HG03066 (cell line): ENCODE results near the gene LCE7A.

Experiments used
- ATAC-seq: cut with Tn5 transposase; IDR thresholded peaks from one replicate; pipeline ENCODE4 v1.9.1; 2021; ENCODE audit warnings: low read depth; ENCODE audit not compliant: unreplicated experiment

The LCE7A gene

GRCh38 chr1:152859696-152860095, at the start of gene LCE7A:
LCE7A (plus strand) TSS chr1:152859996; CDS start chr1:152860698, 702 bp downstream.
- no peak for ATAC-seq

DNA sequence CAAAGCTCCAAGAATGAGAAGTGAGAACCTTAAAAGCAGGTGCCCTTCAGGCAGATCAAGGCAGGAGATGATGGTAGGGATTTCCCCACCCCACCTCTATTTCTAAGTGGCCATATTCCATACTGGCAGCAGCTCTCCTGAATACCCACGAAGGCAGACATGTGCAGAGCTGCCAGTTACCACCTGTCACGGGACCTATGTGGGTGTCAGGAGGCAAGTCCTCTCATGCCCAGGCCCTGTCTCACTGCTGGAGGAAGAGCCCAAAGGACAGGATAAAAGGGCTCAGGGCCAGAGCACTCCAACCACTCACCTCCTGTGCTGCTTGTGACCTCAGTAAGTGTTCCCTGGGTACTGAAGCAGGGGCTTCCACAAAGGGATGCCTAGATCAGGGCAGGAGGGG, 48.7 kb upstream of the LCE7A start:
- ATAC-seq: no peak

DNA sequence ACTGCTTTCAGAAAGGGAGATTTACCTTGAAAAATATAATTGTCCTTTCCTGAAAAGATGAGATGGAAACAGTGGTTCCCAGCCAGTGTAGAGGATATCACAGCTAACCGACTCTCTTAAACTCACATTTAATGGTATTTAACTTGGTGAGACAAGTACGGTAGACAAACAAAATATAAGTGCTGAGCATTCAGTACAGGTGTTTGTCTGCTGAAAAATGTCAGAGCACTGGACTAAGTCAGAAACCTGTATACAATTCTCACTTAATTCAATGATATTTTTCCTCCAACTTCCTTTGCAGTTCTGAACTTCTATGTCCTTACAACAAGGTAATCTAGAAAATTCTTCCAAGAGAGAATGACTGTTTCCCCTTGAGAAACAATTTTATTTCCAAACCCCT, 48.1 kb upstream of the LCE7A start, which contains the start of gene LCE1B:
Gene LCE1B, plus strand, starts transcription at position 301 of the 400 bp plus-strand sequence. CDS start 476 bp downstream, outside the sequence.
- ATAC-seq: no peak

- no peak for ATAC-seq
Measured at GRCh38 chr1:152817309-152817708, 42.5 kb upstream of the LCE7A start.

- no peak for ATAC-seq
Measured at GRCh38 chr1:152823294-152823693, 36.5 kb upstream of the LCE7A start.

DNA sequence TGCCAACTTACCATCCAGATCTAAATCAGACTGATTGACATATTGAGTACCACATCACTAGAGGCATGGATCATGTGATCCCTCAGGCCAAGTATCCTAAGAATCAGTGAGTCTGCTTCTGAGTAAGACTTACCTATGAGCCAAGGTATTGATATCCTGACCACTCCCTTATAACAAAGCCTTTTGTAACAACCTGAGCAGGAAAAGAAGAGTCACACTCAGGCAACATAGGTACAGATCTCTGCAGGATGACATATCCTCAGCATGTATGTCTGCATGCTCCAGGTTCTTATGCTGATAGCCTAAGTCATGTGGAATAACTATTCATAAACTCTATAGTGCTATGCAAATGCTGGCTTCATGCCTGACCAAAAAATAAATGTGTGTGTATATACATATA, 34.8 kb upstream of the LCE7A start:
- ATAC-seq: no peak

DNA sequence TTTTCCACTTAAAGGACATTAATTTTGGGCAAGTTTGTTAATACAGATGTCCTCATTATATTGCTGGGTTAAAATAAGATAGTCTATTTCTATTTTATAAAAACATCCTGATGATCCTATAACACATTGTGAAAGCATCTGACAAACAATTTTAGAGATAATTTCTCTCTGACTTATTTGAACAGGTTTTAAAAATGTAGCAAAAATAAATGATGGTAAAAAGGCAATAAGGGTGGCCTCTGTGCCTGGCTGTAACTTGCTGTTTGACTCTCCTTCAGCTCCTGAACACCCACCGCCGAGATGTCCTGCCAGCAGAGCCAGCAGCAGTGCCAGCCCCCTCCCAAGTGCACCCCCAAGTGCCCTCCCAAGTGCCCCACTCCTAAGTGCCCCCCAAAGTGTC, 32.6 kb upstream of the LCE7A start, which contains the start of gene LCE1A:
Gene LCE1A, plus strand, starts transcription at position 301 of the 400 bp plus-strand sequence. Its CDS starts 0 bp downstream, at position 301.
- no peak for ATAC-seq

- no peak for ATAC-seq
Measured at GRCh38 chr1:152836870-152837269, 22.9 kb upstream of the LCE7A start.

GRCh38 chr1:152842556-152842955, 17.2 kb upstream of the LCE7A start, which contains the start of gene LCE6A:
LCE6A (plus strand) TSS chr1:152842856; CDS start chr1:152843521, 665 bp downstream.
- ATAC-seq: no peak

DNA sequence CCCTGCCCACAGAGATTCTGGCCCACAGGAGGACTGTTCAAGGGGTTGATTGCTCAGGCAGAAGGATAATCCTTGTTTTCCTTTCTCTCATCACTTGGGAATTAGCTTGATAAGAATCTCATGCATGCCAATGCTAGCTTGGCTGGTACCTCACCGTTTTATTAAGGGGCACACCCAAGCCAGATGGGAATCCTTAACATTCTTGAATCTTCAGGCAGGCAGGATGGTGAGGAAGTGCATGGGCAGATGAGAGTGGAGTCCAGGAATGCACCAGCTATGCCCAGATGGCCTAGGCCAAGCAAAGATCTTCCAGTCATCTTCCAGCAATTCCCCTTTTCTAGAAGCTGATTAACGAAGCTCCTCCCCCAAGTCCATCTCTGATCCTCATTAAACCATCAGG, 4.1 kb upstream of the LCE7A start:
- no peak for ATAC-seq

DNA sequence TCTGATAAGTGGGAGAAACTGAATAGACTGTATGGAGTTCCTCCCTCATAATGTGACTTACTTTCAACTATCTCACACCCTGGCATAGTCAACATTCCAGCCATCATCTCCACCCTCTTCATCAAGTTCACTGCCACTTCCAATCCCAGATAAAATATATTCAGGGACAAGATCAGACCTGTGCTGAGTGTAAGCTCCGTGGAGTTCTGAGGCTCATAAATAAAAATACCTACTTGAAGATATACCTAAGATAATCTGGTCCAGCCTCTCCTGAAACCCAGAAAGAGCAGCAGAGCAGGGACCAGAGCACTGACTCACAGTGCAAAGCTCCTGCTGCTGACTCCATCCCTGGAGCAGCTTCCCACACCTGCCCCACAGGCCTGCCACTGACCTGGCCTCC, 1.7 kb upstream of the LCE7A start:
- ATAC-seq: no peak

DNA sequence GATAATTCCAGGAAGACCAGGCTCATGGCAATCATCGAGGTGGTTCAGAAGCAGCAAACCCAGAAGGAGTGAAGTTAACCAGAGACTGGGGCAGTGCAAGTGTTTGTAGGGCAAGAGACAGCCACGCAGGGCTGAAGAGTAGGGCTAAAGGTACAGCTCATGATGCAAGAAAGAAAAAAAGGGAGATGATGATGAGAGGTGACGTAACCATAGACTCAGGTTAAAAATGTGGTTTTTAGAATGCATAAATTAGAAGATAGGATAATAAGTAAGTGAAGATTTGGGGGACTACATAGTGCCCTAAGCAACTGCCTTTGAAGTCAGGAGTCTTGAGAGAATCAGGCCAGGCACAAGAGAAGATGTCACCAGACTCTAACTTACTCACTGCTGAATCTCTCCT, 333 bp downstream of the LCE7A start:
- no peak for ATAC-seq

DNA sequence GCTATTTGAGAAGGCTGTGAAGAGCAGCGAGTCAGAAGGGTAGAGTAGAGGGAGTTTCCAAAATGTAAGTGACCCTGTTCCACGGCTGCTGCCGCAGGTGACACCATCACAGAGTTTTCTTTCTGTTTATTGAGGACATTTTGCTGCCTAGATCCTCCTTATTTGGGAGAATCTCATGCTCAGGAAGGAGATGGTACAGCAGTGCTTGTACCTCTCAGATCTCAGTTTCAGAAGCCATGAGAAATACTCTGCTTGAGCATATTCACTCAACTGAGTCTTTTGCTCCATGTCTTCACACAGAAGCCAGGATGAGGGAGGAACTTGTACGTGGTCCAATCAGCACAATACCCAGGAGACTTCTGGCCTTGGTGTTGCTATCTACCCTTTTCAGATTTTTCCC, 1.6 kb downstream of the LCE7A start:
- no peak for ATAC-seq

- no peak for ATAC-seq
Measured at GRCh38 chr1:152864443-152864842, 4.6 kb downstream of the LCE7A start.

- no peak for ATAC-seq
Measured at GRCh38 chr1:152866321-152866720, 6.5 kb downstream of the LCE7A start.

- no peak for ATAC-seq
Measured at GRCh38 chr1:152869808-152870419, 10.1 kb downstream of the LCE7A start.

- ATAC-seq: no peak
Measured at GRCh38 chr1:152870831-152871730, 11.3 kb downstream of the LCE7A start.

- ATAC-seq: no peak
Measured at GRCh38 chr1:152871731-152872126, 11.9 kb downstream of the LCE7A start.

DNA sequence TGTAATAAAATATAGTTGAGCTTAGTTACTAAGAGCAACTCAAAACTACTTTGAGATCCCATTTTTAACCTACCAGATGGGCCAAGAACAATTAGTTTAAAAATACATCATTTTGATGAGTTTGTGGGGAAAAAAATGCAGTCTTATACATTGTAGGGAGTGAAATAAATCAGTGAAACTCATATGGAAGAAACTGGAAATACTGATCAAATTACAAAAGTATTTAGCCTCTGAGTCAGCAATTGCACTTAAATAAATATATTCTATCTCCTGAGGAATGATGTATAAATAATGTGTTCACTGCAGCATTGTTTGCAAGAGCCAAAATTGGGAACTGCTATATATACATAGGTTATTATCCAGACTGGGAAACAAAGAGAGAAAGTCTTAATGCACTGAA, 13.7 kb downstream of the LCE7A start:
- no peak for ATAC-seq

DNA sequence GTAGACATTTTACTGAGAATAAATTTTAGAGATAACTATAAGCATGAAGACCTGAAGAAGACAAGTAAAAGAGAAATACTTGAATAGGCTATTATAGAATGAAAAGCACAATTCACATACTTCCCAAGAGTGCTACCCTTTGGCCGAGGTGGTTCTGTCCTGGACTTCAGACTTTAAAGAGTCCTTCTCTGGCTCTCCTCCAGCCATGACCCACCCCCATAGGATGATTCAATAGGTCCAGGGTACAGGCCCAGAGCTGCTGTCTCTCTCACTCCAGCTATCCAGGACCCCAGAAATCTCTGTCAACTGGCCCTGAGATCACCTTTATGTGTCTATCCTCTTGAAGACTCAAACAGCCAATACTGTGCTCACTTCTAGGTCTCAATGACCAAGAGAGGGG, 17.0 kb downstream of the LCE7A start:
- ATAC-seq: no peak

- ATAC-seq: no peak
Measured at GRCh38 chr1:152878042-152878441, 18.2 kb downstream of the LCE7A start, which contains the start of gene SMCP. SMCP (plus strand) TSS chr1:152878322; CDS start chr1:152884423, 6,101 bp downstream.
